Dermis lymphatic vessel endothelial cell (primary cell): ENCODE data around the gene TAF11L4. TPM values are rescaled to one million over a fixed set of nuclear protein-coding genes. Genes with fewer than 3 reads are reported as not detected.

ENCODE experiments used
- total RNA-seq: library from RNA; depleted of rRNA; stranded (reverse); fragments of >200 nt; gene quantifications from 2 replicates; pipeline ENCODE4 v1.2.1, GENCODE V29; 2014

TAF11L4 gene
- total RNA-seq, result not detected in 2 replicates

GRCh38 chr5:17521501-17521900 lies at the start of gene TAF11L4:
Gene TAF11L4, plus strand, starts transcription at chr5:17521801.

GRCh38 chr5:17497931-17498330 lies 23.7 kb upstream of the TAF11L4 start, which contains the start of gene TAF11L2:
Gene TAF11L2, plus strand, starts transcription at chr5:17498231.

GRCh38 chr5:17518067-17518466 lies 3.5 kb upstream of the TAF11L4 start, which contains the start of gene TAF11L3:
Gene TAF11L3, plus strand, starts transcription at chr5:17518367.

GRCh38 chr5:17524935-17525334 lies 3.3 kb downstream of the TAF11L4 start, which contains the start of gene TAF11L5:
Gene TAF11L5, plus strand, starts transcription at chr5:17525235.

GRCh38 chr5:17528369-17528768 lies 6.8 kb downstream of the TAF11L4 start, which contains the start of gene TAF11L6:
Gene TAF11L6, plus strand, starts transcription at chr5:17528669.

Other genes starting within 250 kb of the TAF11L4 start
- not detected in 2 replicates for gene TAF11L2, start 23.6 kb upstream of the TAF11L4 start, total RNA-seq
- not detected in 2 replicates for gene TAF11L3, start 3.4 kb upstream of the TAF11L4 start, total RNA-seq
- not detected in 2 replicates for gene TAF11L5, start 3.4 kb downstream of the TAF11L4 start, total RNA-seq
- not detected in 2 replicates for gene TAF11L6, start 6.9 kb downstream of the TAF11L4 start, total RNA-seq
- gene TAF11L7, start 64.0 kb downstream of the TAF11L4 start, total RNA-seq, result not detected in 2 replicates
- gene TAF11L8, start 69.2 kb downstream of the TAF11L4 start, total RNA-seq, result not detected in 2 replicates
- not detected in 2 replicates for gene TAF11L9, start 72.6 kb downstream of the TAF11L4 start, total RNA-seq
- gene TAF11L10, start 76.0 kb downstream of the TAF11L4 start, total RNA-seq, result not detected in 2 replicates
- gene TAF11L11, start 82.4 kb downstream of the TAF11L4 start, total RNA-seq, result not detected in 2 replicates
- gene TAF11L12, start 88.6 kb downstream of the TAF11L4 start, total RNA-seq, result not detected in 2 replicates
- not detected in 2 replicates for gene TAF11L13, start 110.3 kb downstream of the TAF11L4 start, total RNA-seq
- gene TAF11L14, start 112.7 kb downstream of the TAF11L4 start, total RNA-seq, result not detected in 2 replicates